Skin of body (tissue), 2 donors: ENCODE measurements around the gene LSM6. TPM values are rescaled to one million over a fixed set of nuclear protein-coding genes. Genes with fewer than 3 reads are reported as not detected.

Experiments used
- DNase-seq: peaks from one replicate; lab custom pipeline; 2025; lab: John Stamatoyannopoulos, UW
- total RNA-seq: library from RNA; depleted of rRNA; stranded (reverse); fragments of >200 nt; gene quantifications from one replicate; pipeline ENCODE4 v1.2.3, GENCODE V29; 2014

Gene LSM6
- 33.3 TPM for total RNA-seq

DNA sequence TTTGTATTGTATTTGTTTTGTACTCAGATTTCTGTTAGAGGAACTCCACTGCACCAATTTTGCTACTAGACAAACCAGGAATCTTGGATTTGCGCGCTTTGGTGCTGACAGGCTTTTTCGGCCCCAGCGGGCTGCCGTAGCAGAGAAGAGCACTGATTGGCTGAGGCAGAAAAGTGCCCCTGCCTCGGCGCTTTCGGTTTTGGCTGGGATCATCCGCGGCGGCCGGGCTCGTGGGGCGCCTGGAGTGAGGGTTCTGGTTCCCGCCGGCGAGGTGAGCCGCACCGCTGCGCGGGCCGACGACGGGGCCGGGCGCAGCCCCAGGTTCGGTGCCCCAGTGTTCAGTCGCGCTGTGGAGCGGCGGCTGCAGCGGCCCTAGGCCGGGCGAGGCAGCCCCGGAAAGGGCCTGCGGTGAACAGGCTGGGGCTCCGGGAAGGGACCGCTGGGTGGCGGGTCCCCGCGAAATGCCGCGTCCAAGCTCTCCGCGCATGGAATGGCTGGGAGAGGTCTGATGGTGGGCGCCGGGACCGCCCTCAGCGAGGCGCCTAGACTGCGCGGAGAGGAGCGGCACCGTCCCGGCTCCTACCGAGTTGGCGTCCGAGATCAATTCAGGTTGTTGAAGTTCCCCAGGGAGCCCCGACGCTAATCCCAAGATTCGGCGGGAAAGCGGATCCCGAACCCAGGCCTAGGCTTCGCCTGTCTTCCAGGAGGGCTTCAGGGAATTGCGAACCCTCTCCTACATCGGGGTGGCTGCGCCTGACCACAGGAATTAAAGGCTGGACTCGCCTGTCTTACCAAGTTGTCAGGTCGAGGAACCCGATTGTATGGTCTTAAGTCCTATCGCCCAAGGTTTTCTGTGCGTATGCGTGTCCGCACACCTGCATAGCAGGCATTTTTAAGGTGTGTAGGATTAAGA lies at the start of gene LSM6:
LSM6 (plus strand) TSS at position 178 of the 913 bp plus-strand sequence. CDS start 7,204 bp downstream, outside the sequence.
- DNase-seq: peak; percentile 80

DNA sequence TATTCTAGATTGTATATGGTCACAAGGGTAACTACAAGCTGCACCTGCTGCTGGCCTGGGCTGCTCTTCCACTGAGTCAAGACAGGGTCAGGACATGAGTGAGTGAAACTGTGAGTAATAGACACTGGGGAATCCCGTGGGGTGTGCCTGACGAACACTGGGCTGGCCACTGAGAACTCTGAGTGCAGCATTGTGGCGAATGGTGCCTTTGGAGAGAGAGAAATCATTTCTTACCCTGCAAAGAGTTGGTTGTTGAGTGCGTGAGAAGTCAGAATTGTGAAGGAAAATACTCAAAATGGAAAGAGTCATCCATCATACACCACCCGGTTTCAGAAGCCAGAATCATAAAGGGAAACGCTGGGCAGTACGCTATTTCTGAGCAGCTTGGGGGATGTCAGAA lies 43.1 kb upstream of the LSM6 start:
- no peak for DNase-seq

DNA sequence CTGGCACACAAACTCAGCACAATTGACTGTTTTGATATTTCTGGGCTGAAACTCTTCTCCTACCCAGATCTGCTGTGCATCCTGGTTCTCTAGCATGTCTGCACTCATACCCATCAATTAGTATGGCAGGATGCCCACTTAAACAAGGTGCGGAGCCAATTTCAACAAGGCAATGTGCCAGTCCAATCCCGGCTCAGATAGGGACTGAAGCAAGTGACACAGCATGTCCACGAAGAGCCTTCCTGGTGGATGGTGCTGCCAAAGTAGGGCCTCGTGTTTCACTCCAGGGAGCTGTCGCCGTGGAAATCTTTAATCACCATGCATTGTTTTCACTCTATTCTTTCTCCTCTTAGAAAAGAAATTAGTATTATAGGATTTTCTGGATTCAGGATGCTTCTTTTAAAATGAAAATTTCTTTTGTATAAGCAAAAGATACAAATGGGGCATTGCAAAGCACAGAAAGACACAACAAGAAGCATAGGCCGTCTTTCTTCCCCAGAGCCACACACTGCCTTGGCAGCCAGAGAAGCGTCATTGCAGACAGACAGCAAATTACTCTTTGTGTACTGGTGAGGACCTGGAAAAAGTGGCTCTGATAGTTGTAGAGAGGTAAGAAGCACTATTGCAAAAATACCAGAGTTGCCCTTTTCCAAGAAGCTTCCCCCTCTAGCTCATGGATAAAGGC lies 40.6 kb upstream of the LSM6 start:
- no peak for DNase-seq

DNA sequence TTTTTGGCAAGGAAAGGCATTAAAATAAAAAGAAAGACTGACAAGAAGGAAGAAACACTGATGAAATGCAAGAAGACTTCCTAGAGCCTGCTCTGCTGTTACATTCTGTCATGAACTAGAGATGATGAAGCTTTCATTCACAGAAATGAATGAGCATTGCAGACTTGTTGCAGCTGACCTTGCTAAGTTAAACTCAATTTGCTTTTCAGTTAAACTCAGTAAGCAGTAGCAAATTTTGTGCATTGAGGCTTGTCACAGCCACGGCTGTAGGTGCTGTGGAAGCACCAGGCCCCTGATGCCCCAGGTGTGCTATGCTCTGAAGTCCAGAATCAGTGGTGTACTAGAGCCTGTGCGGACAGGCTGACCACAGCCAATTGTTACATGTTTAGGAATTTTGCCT lies 39.6 kb upstream of the LSM6 start:
- DNase-seq: no peak

DNA sequence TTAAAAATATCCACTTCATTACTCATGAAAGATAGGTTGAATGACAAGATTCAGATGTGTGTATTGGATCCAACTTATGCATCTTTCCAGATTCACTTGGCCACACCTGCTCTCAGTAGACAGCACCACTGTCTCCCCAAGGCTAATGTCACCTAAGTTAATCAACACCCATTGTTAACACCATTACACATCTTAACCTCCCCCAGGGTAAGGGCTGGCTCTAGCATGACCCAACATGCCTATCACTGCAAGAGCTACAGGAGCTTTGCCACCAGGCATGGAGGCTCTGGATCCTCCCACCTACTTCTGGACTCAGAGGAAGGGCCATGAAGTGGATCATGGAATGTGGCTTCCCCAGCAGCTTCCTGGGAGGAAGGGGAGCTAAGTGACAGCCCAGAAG lies 32.8 kb upstream of the LSM6 start:
- DNase-seq: no peak

DNA sequence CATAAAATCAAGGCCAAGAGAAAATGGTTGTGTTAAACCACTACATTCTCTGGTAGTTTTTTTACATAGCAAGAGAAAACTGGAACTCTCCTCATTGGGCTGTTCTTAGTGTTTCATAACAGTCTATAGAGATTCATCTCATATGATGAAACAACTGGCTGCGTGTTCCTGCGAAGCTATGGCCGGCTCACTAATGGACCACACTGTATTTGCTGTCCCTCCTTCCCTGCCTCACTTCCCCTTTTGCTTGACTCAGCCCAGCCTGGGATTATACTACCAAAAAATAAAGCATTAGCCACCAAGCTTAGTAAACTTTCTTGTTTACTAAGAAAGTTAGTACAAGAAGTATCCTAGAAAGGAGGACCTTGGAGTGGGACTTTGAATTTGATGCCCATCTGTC lies 31.6 kb upstream of the LSM6 start:
- DNase-seq: no peak

DNA sequence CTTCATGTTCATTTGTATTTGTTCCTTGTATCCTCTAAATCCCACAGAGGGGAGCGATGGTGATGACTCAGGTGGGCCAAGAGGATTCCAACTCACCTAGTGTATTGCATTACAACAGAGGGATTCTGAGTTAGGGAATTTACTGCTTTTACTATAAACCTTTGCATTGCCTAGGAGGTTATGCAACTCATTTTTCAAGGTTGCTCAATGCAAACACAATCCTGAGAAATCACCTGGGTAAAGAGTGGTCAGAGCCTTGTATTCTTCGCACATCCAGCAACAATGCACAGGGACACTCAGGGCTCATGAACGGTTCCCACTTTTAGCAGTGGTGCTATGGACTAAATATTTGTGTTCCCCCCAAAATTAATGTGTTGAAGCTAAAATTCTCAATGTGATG lies 28.6 kb upstream of the LSM6 start:
- DNase-seq: no peak

DNA sequence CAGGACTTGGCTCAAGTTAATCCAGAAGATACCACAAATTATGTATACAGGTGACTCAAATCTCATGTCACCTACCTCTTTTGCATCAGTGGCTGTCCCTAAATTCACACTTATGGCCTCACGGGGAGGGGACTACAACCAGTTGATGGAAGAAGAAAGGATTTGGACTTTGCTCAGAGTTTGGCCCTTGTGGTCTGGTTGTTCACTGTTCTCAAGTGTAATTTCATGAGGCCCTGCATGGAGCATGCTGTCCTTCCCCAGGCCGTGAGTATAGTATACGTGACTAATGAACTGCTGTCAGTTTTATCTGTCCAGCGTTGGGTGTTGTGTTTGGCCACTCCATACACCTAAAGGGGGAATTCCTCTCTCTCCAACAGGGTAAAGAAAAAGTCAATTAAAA lies 27.5 kb upstream of the LSM6 start:
- no peak for DNase-seq

DNA sequence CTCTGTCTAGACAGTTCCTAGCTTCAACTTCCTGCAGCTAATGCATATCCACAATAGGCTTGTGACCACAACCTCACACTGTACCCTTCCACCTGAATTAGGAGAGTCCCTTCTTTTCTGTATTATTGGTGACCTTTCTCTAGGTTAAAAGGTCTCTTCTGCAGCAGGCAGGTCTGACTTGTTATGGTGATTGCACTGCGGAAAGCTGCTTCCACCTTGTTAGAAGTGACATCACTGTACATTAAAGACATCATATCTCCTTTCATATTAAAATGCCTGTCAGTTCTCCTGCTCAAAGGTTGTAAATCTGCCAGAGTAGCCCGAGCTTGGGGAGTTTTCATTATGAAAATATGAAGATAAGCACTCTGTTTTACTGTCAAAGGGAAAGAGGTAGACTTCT lies 21.5 kb upstream of the LSM6 start:
- no peak for DNase-seq

DNA sequence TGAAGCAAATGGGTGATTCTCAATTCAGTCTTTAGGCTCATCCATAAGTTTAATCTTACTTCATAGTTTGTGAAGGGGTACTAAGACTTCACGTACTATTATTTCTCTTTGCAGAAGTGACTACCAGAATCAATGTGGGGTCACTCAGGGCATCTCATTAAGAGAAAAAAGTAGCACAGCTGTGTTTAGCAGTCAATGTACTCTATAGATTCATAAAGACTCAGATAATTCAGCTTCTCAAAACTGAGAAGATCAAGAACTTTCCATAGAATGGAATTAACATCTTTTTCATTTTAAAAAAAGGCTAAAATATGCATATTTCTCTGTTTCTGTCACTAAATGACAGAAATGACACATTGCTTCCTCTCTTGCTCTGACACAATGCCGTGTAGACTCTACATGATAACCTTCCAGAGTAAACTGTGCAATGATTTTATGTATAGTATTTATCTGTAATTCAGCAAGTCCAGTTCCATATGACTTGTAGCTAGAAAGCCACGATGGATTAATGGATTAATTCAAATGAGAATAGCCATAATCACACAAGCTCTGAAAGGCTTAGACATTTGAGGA lies 20.3 kb upstream of the LSM6 start:
- DNase-seq: no peak

DNA sequence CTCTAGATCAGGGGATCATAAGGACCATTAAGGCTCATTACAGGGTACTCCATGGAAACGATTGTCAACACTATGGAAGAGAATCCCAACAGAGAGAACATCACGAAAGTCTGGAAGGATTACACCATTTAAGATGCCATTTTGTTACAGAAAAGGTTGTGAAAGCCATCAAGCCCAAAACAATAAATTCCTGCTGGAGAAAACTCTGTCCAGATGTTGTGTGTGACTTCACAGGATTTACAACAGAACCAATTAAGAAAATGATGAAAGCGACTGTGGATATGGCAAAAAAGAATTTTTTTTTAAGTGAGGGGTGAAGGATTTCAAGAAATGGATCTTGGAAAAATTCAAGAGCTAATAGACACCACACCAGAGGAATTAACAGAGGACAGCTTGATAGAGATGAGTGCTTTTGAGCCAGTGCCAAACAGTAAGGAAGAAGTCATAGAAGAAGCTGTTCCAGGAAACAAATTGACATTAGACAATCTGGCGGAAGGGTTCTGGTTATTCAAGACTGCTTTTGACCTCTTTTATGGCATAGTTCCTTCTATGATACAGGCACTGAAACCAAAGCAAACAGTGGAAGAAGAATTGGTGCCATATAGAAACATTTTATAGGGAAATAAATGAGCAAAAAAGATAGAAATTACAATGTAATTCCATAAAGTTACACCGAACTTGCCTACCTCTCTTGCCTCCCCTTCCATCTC lies 17.3 kb upstream of the LSM6 start:
- no peak for DNase-seq

DNA sequence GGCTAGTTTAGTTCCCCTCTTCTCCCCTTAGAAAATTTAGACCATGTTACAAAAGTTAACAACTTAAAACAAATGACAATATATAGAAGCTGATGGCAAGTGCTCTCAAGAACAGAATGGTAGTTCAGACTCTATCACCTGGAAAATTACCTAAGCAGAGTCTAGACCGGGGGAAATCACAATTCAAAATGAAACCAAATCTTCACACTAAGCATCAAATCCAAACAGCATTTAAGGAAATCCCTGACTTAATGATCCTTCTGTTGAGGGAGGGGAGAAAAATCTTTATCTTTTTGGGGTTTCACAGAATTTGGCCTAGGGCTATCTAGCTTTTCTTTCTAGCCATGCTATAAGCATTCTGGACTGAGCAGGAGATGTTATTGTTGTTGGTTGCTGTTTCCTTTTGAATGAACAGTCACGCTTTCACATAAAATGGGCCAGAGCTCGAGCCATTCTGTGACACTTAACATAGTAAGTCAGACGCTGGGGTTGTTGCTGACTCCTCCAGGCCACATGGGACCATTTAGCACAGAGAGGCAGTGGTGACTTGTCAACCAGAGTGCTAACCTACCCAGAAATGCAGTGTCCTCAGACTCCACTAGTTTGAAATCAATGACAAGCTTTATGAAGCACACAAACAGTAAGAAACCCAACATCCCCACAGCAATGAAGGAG lies 16.0 kb upstream of the LSM6 start:
- DNase-seq: no peak

DNA sequence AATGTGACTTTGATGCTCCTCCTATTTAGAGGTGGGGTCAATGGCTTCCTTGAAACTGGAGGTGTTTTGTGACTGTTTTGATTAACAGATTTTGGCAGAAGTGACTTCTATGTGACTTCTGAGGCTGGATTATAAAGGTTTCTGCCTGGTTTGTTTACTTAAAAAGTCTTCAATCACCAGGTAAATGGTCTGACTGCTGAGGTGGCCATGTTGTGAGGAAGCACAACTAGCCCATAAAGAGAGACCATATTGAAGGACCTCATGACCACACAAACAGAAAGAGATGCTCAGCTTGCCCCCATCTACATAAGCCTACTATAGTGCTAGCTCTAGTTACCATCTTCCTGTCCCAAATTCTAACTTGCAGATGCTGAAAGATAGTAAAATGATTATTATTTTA lies 14.3 kb upstream of the LSM6 start:
- no peak for DNase-seq

DNA sequence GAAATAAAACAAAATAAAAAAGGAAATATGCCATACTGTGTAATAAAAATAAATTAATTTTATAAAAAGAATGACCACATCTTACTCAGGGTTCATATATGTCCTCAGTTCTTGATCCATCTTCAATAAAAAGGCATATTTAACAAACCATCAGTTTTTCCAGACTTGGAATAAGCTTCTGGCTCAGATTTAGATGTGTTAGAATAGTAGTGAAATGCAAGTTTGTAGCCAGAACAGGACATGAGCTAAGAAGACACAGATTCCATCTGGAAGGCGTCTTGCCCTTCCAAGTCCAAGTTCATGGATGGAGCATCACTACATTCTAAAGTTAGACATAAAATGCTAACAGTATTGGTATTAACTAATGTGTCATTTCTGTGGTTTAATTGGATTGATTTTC lies 10.3 kb upstream of the LSM6 start:
- DNase-seq: peak; percentile 67

DNA sequence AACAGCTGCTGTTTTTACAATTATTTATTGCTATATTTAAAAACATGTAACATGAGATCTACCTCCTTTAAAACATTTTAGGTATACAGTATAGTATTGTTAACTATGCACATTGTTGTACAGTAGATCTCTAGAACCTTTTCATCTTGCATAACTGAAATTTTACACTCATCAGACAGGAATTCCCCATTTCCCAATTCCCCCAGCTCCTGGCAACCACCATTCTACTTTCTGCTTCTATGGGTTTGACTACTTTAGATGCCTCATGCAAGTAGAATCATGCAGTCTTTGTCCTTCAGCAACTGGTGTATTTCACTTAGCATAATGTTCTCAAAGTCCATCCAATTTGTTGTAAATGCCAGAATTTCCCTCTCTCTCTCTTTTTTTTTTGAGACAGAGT lies 9.7 kb upstream of the LSM6 start:
- DNase-seq: no peak

DNA sequence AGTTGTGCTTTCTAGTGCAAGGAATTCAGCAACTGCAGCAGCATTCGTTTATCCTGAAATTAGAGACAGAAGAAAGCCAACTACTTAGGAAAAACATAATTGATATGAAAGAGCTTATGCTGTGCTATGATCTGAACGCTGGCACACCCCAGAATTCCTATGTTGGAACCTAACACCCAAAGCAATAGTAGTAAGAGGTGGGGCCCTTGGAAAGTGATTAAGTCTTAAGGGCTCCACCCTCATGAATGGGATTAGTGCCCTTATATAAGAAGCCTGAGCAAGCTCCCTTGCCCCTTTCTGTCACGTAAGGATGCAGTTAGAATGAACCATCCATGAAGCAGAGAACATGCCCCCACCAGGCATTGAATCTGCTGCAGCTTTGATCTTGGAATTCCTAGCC lies 5.4 kb upstream of the LSM6 start:
- no peak for DNase-seq

DNA sequence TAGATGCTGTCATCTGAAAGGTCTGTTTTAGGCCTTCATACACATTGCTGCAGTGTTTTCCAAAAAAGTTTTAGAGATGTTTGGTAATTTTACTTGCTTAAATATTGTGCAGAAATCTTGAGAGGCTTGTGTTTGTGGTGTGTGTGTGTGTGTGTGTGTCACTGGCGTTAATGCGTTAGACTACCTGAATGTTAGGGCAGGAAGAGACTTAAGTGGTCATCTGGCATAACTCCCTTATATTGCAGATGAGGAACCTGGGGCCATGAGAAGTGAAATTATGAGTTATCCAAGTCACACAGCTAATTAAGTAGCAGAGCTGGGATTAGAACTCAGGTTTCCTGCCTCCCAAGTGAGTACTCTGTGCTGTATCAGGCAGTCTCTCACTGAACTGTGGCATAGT lies 1.4 kb downstream of the LSM6 start:
- DNase-seq: no peak

DNA sequence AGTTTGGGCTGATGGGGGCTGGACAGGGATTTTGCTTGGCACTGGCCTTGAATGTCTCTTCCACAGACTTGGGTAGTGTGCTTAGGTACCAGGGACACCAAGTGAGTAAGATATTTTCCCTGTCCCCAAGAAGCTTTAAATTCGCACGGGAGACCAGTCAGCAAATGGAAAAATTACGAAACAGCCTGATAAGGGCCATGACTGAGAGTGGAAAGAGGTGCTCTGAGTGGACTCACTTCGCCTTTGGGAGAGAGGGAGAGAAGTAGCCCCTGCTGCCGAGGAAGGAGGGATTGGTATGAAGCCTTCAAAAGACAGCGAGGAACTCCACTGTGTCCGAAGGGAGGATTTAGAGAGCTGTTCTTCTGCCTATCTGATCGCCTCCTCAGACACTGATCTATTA lies 2.6 kb downstream of the LSM6 start:
- DNase-seq: no peak

DNA sequence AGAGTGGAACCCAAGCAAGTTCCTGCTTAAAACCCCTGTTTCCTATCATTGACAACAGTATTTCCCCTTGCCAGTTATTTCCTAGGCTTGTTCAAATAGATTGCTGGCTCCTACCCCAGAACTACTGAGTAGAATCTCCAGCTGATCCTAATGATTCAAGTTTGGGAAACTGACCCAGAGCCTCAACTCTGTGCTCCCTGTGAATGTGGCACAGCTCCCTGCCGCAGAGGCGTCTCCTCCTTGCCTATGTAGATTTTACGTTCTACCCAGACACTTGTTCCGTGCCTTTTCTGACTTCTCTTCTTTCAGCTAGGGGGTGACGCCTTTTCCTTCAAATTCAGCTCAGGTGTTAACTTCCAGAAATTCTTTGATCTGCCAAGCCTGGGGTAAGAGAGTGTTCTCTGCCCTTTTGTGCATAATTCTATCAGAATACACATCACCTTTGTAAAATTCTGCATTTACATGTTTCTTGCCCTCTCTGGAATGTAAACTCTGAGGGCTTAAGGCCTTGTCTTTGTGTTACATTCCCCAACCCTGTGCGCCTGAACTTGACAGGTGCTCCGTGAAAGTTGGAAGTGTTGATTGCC lies 4.4 kb downstream of the LSM6 start:
- DNase-seq: no peak

DNA sequence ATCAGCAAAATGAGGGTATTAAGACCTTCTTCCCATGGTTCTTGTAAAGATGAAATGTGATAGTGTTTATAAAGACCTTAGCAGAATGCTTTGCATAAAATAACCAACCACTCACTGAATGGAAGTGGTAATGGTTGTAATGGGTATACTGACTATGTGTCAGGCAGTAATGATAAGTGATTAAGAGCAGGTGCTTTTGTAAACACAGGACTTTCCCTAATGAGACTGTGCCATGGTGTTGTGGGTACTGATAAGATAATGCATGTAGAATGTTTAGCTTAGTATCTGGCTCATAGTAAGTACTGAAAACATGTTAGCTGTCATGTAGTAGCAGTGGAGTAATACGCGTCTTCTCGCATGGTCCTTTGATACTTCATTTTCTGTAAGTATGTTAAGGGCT lies 6.9 kb downstream of the LSM6 start:
- DNase-seq: no peak

DNA sequence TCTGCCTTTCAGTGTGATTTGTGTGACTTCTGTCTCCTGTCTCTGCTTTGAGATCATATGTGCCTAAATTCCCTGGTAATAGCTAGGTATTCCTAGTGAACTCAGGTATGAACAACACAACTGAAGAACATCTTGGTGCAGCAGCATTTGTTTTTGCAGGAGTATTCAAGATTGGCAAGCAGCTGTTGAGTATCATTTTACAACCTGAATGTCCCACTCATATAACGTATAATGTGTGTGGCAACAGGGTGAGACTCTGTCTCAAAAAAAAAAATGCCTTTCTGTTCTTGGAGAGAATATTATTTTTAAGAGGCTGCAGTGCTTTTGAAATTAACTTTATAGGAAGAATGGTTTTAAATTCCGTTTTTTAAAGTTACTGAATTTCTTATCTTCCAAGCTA lies 7.7 kb downstream of the LSM6 start:
- no peak for DNase-seq
